Hepatocyte (in vitro differentiated cells): ENCODE measurements around the gene LHX6.

Experiments used
- EZH2phosphoT487 ChIP-seq: fragments of 200-600 bp; sonication (generic); IDR thresholded peaks from one replicate; pipeline ENCODE4 v1.6.1; 2018; ENCODE audit warnings: antibody characterized with exemption, mild to moderate bottlenecking, low read depth, moderate library complexity; ENCODE audit not compliant: unreplicated experiment, severe bottlenecking
- TF ChIP-seq, protein P1 (sequence below): fragments of 200-600 bp; sonication (generic); IDR thresholded peaks from 2 replicates; pipeline ENCODE4 v1.5.1; 2016; ENCODE audit warnings: antibody characterized with exemption, mild to moderate bottlenecking; ENCODE audit not compliant: poor library complexity

DNA sequence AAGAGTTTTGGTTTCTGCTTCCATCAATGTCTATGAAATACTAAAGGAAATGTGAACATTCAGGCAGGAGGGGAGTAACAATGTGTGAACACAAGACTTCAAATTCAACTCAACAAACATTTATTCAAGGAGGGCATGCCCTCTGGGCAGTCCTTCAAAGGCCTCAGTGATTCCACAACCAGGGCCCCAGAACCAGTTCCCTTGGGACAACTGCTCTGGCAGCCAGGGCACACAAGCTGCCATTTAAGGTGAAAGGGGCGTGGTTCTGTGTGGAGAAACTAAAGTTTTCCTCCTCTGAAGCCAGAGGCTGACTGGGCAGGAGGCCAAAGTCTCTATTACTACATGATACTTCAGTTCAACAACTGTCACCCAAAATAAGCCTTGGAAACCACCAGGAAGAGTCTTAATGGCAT lies 32.7 kb upstream of the LHX6 start:
- TF ChIP-seq, protein P1, sequence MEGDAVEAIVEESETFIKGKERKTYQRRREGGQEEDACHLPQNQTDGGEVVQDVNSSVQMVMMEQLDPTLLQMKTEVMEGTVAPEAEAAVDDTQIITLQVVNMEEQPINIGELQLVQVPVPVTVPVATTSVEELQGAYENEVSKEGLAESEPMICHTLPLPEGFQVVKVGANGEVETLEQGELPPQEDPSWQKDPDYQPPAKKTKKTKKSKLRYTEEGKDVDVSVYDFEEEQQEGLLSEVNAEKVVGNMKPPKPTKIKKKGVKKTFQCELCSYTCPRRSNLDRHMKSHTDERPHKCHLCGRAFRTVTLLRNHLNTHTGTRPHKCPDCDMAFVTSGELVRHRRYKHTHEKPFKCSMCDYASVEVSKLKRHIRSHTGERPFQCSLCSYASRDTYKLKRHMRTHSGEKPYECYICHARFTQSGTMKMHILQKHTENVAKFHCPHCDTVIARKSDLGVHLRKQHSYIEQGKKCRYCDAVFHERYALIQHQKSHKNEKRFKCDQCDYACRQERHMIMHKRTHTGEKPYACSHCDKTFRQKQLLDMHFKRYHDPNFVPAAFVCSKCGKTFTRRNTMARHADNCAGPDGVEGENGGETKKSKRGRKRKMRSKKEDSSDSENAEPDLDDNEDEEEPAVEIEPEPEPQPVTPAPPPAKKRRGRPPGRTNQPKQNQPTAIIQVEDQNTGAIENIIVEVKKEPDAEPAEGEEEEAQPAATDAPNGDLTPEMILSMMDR, result no peak
- TF ChIP-seq EZH2phosphoT487, result no peak
